ES-I3 (cell line): ENCODE results near the gene SLC6A11.

Experiments used
- H3K36me3 ChIP-seq: 2 replicates; pipeline ENCODE4 v1.6.1; 2013; ENCODE audit warnings: mild to moderate bottlenecking, low read length, control low read depth, moderate library complexity; ENCODE audit not compliant: insufficient read depth
- H3K4me1 ChIP-seq: 2 replicates; pipeline ENCODE4 v1.6.1; 2013; ENCODE audit warnings: mild to moderate bottlenecking, control low read depth, low read length; ENCODE audit not compliant: insufficient read depth
- H3K9ac ChIP-seq: 2 replicates; pipeline ENCODE4 v1.6.1; 2013; ENCODE audit warnings: low read depth, mild to moderate bottlenecking, low read length, moderate library complexity
- H3K9me3 ChIP-seq: 2 replicates; pipeline ENCODE4 v1.6.1; 2013; ENCODE audit warnings: mild to moderate bottlenecking, low read length, moderate library complexity; ENCODE audit not compliant: control insufficient read depth, insufficient read depth

The SLC6A11 gene

GRCh38 chr3:10780243-10780642 is 35.8 kb upstream of the SLC6A11 start:
- Histone ChIP-seq H3K9ac (no peak overlapping the region), H3K4me1 (no peaks in the 10 kb centered on the region), H3K36me3 (no peaks in the 10 kb centered on the region), H3K9me3 (no peaks in the 10 kb centered on the region)

DNA sequence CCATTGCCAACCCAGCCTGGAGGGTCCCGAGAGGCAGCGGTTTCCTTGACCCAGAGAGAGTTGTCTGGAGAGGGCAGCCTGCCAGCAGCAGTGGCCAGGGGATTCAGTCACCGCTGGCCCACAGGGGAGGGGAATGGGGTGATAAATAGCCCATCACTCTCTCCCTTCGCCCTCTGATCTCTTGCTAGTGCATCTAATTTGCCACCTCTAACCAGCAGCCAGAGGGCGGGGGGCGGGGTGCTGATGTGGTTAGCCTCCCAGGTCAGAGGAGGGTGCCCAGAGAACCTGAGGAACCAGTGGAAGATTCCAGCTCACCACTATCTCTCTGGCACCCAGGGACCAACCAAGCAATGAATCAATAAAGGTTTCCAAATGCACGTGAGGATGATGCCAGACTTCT is 35.1 kb upstream of the SLC6A11 start:
- no peaks in the 10 kb centered on the region for H3K4me1 ChIP-seq
- H3K9me3 ChIP-seq, result no peaks in the 10 kb centered on the region
- H3K9ac ChIP-seq, result no peak overlapping the region
- no peaks in the 10 kb centered on the region for H3K36me3 ChIP-seq

GRCh38 chr3:10781981-10782380 is 34.0 kb upstream of the SLC6A11 start:
- Histone ChIP-seq H3K36me3 (no peaks in the 10 kb centered on the region), H3K9ac (no peak overlapping the region), H3K9me3 (no peaks in the 10 kb centered on the region), H3K4me1 (no peaks in the 10 kb centered on the region)

- Histone ChIP-seq H3K9ac (no peak overlapping the region), H3K4me1 (no peaks in the 10 kb centered on the region), H3K9me3 (no peaks in the 10 kb centered on the region), H3K36me3 (no peaks in the 10 kb centered on the region)
These were observed 32.4 kb upstream of the SLC6A11 start for GRCh38 chr3:10783360-10784351.

GRCh38 chr3:10786640-10787039 is 29.4 kb upstream of the SLC6A11 start:
- no peaks in the 10 kb centered on the region for H3K36me3 ChIP-seq

GRCh38 chr3:10788451-10788850 is 27.6 kb upstream of the SLC6A11 start:
- H3K36me3 ChIP-seq, result no peaks in the 10 kb centered on the region
- no peak overlapping the region for H3K9ac ChIP-seq
- H3K4me1 ChIP-seq, result no peaks in the 10 kb centered on the region
- no peaks in the 10 kb centered on the region for H3K9me3 ChIP-seq

More at GRCh38 chr3:10786640-10787039, 29.4 kb upstream of the SLC6A11 start:
- Histone ChIP-seq H3K9ac (no peak overlapping the region), H3K9me3 (no peaks in the 10 kb centered on the region), H3K4me1 (no peaks in the 10 kb centered on the region)

DNA sequence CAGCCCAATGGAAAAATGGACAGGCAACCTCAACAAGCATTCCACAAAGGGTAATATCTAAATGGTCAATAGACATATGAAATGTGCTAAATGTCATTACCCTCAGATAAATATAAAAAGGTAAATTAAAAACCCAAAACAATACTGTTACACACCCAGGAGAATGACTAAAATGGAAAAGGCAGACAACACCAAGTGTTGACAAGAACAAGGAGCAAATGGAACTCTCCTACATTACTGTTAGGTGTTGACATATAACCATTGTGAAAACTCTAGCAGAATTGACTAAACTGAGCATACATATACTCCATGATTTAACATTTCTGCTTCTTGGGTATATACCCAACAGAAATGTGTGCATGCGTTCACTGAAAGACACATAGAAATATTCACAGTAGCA is 25.3 kb upstream of the SLC6A11 start:
- Histone ChIP-seq H3K4me1 (no peaks in the 10 kb centered on the region), H3K9me3 (no peaks in the 10 kb centered on the region), H3K36me3 (no peaks in the 10 kb centered on the region), H3K9ac (no peak overlapping the region)

DNA sequence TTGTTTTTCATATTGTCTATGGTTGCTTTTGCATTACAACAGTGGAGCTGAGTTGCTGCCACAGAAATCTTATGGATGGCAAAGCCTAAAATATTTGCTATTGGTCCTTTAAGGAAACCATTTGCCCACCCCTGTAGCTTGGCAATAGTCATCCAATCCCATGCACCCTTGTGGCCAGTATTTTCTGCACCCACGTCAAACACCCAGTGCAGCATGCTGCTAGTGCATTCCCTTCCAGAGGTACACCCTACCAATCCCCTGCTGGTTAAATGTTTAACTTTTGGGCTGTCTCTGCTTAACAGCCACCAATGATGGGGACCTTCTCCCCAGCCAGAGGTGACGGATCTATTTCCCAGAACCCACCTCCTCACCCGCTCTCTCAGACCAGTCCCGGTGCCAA is 23.8 kb upstream of the SLC6A11 start:
- Histone ChIP-seq H3K9ac (no peak overlapping the region), H3K36me3 (no peaks in the 10 kb centered on the region), H3K4me1 (no peaks in the 10 kb centered on the region), H3K9me3 (no peaks in the 10 kb centered on the region)

DNA sequence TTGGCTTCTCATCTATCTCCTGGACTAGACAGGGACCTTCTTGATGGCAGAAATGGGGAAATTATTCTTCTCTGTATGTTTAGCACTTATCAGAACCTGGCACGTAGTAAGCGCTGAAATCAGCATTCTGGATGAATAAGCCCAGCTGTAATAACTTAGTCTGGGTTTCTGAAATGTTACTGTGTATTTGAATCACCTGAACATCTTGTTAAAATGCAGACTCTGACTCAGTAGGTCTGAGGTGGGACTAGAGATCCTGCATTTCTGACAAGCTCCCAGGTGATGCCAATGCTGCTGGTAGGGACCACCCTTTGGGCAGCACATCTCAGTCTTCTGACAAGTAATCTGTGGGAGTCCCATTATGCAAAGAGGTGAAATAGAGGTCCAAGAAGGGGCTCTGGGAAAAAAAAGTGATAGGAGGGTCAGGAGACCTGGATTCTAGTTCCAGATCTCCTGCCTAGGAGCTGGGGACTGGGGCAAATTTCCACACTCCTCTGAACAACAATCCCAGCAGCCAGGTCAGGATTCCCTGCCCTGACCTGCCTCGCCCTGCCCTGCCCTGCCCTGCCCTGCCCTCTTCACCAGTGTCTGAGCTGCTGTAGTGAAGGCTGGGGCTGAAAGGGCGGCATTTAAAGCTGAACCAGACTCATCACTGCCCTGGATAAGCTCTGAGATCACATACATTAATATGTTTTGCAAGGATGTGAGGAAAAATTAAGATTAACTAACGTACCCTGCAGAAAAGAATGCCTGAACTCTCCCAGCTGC is 17.2 kb upstream of the SLC6A11 start:
- Histone ChIP-seq H3K36me3 (no peaks in the 10 kb centered on the region), H3K9ac (no peak overlapping the region), H3K4me1 (no peaks in the 10 kb centered on the region), H3K9me3 (no peaks in the 10 kb centered on the region)

DNA sequence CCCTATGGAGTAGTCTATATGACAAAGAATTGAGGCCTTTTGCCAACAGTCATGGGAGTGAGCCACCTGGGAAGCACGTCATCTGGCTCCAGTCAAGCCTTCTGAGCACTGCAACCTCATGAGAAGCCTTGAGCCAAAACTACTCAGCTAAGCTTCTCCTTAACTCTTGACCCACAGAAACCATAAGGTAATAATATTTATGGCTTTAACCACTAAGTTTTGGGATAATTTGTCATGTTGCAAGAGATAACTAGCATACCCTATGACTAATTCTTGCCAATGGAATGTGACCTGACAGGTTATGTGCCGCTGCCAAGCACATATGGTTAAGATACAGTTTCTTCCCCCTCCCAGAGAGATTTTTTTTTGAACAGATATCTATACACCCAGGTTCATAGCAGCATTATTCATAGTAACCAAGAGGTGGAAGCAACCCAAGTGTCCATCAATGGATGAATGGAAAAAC is 11.8 kb upstream of the SLC6A11 start:
- Histone ChIP-seq H3K9ac (no peak overlapping the region), H3K9me3 (no peaks in the 10 kb centered on the region), H3K4me1 (no peaks in the 10 kb centered on the region), H3K36me3 (no peaks in the 10 kb centered on the region; the same call in 1 of the 2 replicates)

DNA sequence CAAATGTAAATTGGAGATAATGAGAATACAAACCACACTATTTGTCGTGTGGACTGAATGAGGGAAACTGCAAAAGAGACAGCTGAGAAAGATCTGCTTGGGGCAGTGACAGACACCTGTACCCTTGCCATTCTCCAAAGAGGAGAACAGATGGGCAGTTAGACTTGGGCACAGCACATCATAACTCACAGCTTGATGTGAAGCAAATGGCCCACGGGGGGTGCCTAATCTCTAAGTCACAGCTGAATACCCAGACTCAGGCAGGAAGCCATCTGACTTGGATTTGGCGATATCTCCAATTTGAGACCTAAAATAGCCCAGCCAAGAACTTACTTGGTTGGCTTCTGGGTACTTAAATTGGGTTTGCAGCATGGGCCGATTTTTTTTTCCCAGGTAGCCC is 10.0 kb upstream of the SLC6A11 start:
- Histone ChIP-seq H3K9ac (no peak overlapping the region), H3K9me3 (no peaks in the 10 kb centered on the region), H3K36me3 (no peaks in the 10 kb centered on the region; the same call in 1 of the 2 replicates), H3K4me1 (no peaks in the 10 kb centered on the region)

DNA sequence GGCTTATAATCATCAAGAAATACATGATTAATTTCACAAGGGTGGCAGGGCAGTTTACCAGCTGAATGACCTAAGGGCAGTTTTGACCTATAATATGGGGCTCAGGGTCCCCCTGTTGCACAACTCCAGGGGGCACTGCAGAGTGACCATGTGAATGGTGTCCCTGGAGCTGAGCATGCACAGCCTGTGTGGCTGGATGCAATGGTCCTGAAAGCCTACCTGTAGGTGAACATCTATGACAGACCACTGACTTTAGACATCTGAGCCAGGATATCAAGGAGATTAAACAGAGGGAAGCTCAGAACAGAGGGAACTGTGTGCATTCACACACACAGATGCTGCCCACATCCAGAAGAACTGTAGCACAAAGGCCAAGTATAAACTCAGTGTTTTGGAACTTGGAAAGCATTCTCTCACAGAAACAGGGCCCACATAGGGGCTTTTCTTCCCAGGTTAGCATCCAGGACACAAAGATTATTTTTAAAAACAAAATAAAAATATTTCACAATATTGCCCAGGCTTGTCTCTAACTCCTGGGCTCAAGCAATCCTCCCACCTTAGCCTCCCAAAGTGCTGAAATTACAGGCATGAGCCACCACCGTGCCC is 7.8 kb upstream of the SLC6A11 start:
- Histone ChIP-seq H3K4me1 (no peaks in the 10 kb centered on the region), H3K36me3 (no peaks in the 10 kb centered on the region; the same call in 1 of the 2 replicates), H3K9ac (no peak overlapping the region), H3K9me3 (no peaks in the 10 kb centered on the region)

DNA sequence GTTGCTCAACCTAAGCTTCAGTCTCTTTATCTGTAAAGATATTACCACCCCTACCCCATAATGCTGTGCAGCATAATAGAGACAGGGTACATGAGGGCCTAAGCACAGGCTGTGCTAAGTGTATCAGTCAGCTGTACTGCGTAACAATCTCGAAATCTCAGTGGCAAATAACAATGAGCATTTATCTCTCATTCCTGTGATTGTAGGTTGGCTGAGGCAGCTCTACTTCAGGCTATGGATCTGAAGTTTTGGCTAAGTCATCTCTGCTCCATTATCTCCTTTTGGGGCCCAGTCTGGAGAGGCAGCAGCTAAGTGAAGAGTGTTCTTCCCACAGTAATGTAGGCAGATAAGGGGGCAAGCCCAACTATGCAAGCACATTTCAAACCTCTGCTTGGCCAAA is 7.1 kb upstream of the SLC6A11 start:
- Histone ChIP-seq H3K9me3 (no peaks in the 10 kb centered on the region), H3K4me1 (no peaks in the 10 kb centered on the region), H3K9ac (no peak overlapping the region), H3K36me3 (no peaks in the 10 kb centered on the region; the same call in 1 of the 2 replicates)

DNA sequence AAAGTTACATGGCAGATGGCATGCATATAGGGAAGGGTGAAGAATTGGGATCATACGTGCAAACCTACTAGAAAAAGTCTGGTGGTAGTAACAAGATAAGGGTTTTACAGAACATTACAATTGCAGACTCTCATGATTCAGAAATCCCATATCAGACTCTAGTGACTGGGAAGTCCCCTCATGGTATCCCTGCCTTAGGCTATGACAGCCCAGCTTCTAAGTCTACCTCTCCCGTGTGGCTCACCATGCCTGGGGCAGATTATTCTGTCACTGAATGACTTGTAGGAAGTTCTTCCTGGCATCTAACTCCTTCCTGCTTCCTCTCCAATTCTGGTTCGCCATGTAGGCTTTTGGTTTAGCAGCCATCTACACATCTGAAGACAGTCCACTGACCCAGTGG is 5.7 kb upstream of the SLC6A11 start:
- Histone ChIP-seq H3K9me3 (no peaks in the 10 kb centered on the region), H3K36me3 (no peaks in the 10 kb centered on the region; the same call in 1 of the 2 replicates), H3K4me1 (no peaks in the 10 kb centered on the region), H3K9ac (no peak overlapping the region)
